Fibroblast of lung (primary cell): ENCODE data around the gene MYL2.

ENCODE experiments used
- EZH2 ChIP-seq: IDR thresholded peaks from 2 replicates; pipeline ENCODE4 v1.5.1; 2012; ENCODE audit warnings: low read length, control low read depth, mild to moderate bottlenecking; ENCODE audit errors: missing control alignments
- TF ChIP-seq, protein P1 (sequence below), 2 donors: IDR thresholded peaks in 1 of 2; conservative IDR thresholded peaks in 1 of 2; 1 replicate in 1 of 2; 2 replicates in 1 of 2; pipeline ENCODE4 v1.5.1; 2011 to 2012; ENCODE audit warnings: low read length in 2 of 2, control low read depth in 1 of 2, inconsistent platforms in 1 of 2, low read depth in 1 of 2, mild to moderate bottlenecking in 1 of 2

DNA sequence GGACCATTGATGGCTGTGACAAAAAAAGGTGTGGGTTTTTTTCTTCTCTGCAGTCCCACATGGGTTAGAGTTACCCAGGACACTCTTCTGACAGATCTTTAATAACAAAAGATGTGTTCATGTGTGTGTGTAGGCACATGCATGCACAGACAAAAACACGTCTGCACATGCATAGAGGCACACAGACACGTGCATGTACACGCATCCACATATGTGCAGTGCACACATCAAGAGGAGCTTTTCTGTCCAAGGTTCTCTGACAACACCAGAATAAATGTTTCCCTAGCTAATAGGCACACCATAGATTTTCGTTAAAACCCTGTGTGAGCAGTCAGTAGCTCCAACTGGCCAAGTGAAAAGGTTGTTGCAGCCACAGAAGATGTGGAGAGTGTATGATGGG is 2.8 kb upstream of the MYL2 start:
- TF ChIP-seq, protein P1, sequence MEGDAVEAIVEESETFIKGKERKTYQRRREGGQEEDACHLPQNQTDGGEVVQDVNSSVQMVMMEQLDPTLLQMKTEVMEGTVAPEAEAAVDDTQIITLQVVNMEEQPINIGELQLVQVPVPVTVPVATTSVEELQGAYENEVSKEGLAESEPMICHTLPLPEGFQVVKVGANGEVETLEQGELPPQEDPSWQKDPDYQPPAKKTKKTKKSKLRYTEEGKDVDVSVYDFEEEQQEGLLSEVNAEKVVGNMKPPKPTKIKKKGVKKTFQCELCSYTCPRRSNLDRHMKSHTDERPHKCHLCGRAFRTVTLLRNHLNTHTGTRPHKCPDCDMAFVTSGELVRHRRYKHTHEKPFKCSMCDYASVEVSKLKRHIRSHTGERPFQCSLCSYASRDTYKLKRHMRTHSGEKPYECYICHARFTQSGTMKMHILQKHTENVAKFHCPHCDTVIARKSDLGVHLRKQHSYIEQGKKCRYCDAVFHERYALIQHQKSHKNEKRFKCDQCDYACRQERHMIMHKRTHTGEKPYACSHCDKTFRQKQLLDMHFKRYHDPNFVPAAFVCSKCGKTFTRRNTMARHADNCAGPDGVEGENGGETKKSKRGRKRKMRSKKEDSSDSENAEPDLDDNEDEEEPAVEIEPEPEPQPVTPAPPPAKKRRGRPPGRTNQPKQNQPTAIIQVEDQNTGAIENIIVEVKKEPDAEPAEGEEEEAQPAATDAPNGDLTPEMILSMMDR (conservative IDR thresholded peaks at IDR 0.05 in 1 of 2, IDR thresholded peaks at IDR 0.05 in 1 of 2; ENCODE audit: low read depth in 1 of 2, low read length in 2 of 2), result no peak
- TF ChIP-seq EZH2, result no peak
